CD4-positive, alpha-beta T cell treated with Interleukin-15 for 1 hour (primary cell): ENCODE results near the gene XRCC6.

Experiments
- DNase-seq: peaks from one replicate; pipeline ENCODE4 v3.0.0-alpha.2; 2020

Gene XRCC6

DNA sequence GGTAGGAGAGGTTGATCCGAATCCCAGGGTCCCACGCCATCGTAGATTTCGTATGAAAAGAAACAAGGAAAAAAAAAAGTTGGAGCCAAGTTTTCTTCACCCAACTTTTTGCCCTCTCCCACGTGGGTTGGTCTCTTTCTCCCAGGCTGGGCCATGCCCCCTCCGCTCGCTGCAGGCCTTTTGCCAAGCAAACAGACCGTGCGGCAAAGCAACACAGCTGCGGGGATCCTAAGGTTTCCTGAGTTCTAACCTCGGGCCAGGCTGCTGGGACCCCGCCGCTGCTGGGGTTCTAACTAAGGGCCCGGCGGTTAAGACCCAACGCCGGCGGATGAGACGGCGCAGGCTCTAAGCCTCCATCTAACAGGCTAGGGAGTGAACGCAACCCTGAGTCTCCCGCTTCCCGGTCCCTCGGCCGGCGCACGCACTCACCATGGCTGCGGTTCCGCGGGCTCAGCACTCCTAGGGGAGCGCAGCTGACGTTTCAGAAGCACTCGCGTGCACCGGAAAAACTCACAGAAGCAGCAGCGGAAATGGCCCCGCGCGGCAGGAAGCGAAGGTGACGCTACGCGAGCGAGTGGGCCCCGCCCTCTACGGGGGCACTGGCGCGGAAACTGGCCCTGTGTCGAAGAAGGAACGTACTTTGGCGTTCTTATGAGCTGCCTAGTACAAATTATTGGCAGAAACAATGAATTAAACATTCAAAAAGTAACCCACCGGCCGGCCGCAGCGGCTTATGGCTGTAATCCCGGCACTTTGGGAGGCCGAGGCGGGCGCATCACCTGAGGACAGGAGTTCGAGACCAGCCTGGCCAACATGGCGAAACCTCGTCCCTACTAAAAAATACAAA is 67.5 kb downstream of the XRCC6 start, which contains the start of gene SNU13:
TSS of gene SNU13 (minus strand) at position 503 of the 847 bp plus-strand sequence. CDS start at position 432, 71 bp downstream.
- peak; percentile 91 for DNase-seq

DNA sequence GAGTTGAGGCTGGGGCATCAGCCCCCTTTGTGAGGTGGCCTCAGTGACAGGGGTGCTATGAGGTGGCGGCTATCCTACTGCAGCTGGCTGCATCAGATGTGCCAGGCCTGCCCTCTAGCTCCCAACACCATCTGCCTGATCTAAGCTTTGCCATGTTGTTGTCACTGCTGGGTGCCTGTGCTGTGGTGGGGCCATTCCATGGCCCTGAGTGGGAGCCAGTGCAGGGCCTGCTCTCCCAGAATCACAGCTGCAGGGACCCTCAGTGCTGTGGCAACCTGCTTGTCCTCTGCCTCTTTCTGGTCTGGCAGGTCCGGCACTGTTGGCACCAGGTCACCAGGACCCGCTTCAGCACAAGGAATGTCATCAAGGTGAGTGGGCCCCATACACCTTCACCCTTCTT is 69.4 kb downstream of the XRCC6 start:
- DNase-seq = no peak

DNA sequence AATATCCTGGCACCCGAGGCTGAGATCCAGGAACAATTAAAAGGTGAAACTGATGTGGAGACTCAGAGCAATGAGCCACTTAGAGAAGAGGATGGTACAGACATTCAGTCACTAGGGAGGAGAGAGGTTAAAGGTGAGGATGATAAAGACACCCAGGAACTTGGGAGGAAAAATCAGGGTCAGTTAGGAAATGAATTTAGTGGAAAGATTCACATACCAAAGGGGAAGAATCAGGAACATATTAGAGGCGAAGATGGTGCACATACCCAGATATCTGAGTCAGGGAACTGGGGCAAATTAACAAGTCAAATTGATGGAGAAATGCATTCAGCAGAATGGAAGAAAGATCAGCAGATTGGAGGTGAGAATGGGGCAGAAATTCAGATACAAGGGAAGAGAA is 74.1 kb downstream of the XRCC6 start:
- no peak for DNase-seq

DNA sequence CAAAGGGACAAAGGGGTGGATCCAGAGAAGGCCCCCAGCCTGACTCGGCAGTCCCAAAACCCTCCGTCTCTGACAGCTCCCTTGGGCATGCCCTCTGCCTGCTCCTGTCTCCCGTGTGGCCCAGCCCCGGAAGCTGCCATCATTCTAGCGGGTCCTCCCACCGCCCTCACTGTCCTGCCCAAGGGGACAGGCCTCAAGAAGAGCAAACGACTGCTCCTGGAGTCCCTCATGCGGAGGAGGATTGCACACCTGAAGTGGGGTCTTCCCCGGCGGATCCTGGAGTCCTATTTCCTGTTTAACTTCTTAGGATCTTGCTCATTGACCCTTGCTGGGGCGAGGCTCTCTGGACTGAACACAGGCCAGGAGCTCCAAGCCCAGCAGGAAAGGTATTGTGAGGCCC is 75.6 kb downstream of the XRCC6 start:
- no peak for DNase-seq

DNA sequence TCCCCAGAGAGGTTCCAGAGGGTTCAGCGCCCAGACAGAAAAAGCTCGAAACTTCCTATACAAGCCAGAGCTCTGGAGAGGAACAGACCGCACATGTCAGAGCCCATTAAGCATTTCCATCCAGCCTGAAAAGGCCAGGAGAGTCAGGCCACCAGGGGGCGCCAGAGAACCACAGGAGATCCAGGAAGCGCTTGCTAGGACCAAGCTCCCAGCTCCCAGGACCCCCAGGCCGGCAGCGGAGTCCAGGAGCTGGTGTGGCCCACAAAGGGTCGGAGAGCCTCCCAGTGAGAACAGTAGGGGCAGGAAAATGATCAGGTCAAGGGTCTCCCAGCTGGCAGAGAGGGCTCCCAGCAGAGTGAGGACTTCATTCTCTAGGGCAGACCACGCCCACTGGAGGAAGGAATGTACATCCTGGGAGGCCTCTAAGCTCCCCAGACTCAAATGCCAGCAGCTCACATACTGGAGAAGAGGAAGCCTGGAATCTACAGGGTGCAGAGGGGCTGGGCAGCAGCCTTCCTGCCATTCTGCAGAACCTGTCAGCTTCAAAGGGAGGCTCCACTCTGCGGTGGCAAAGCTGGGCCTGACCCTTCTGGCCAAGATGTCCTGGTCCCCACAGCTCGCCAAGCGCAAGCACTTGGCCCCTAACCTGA is 76.2 kb downstream of the XRCC6 start:
- DNase-seq = peak; percentile 82

DNA sequence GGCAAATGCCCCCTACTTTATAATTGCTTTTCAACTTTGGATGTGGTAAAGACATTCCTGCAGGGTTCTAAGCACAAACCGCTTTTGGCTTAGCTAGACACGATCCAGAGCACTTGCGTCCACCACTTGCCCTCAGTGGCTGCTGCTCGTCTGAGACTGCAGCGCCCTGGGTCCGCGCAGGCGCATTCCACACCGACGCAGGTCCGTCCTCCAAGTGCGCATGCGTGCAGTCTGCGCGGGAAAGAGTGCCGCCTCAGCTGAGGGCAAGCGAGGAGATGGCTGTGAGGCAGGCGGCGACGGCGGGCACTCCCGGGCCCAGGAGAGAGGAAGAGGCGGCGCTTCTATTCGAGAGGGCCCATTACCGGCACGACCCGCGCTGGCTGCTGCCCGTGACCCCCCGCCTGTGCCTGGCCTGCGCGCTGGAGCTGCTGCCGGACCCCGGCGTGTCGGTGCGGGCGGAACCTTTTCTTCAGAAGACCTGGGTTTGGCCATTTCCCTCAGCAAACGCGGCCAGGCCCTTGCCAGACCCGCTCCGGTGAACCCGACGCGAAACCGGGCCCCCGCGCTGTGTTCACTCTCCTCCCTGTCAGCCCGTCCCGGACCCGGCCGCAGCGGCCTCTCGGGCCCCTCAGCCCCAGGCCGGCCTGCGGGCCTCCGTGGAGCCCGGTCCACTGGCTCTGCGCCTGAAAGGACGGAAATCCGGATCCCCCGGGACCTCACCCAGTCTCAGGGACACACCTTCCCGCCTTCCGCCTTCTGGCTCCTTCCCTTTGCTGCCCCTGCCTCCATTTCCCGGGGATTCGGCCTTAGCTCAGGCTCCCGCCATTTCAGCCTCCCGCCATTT is 78.4 kb downstream of the XRCC6 start, which contains the start of gene MEI1:
TSS of gene MEI1 (plus strand) at position 240 of the 844 bp plus-strand sequence. CDS start at position 276, 36 bp downstream.
- DNase-seq = peak; percentile 93

DNA sequence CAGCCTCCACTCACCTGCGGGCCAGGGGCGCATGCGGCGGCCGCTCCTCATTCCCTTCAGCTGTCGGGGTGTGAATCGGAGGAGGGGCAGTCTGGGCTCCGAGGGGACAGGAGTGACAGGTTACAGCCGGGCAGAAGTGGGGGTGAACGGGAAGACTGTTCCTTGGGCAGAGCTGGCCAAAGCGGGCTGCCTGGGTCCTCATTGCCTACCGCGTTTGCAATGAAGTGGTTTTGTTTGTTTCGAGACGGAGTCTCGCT is 78.9 kb downstream of the XRCC6 start:
- DNase-seq = no peak

DNA sequence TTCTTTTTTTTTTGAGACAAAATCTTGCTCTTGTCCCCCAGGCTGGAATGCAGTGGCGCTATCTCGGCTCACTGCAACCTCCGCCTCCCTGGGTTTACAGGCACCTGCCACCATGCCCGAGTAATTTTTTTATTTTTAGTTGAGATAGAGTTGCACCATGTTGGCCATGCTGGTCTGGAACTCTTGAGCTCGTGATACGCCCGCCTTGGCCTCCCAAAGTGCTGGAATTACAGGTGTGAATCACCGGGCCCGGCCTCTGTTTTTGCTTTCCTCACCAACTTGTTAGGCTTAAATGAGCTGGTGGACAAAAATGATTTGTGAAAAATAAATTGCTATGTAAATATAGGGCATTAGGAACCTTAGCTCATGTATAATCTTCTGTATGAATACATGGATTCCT is 81.7 kb downstream of the XRCC6 start:
- no peak for DNase-seq

DNA sequence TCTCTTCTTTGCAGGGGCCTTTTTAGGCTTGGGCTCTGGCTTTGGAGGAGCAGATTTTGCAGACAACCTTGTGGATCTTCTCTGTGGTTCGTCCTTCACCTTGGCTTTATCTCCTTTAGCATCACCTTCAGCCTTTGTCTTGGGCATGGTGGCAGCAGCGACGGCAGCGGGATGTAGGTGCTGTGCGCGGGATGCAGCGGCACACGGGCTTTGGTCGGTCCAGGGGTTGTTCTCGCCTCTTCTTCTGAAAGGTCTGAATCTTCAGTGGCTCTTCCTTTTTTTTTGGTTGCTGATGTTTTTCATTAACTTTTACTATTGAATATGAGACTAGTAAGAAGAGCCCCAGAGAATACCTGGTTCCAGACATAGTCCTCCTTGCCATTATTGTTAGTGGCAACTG is 88.2 kb downstream of the XRCC6 start:
- DNase-seq = no peak

DNA sequence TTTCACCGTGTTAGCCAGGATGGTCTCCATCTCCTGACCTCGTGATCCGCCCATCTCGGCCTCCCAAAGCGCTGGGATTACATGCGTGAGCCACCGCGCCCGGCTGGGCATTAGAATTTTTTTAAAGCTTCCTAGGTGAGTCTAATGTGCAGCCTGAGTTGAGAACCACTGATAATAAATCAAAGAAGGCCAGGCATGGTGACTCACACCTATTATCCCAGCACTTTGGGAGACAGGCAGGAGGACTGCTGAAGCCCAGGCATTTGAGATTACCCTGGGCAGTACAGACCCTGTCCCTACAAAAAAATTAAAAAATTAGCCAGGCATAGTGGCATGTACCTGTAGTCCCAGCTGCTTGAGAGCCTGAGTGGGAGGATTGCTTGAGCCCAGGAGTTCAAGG is 91.9 kb downstream of the XRCC6 start:
- no peak for DNase-seq
